Lung microvascular endothelial cell (primary cell): ENCODE data around the gene DLL4. TPM values are rescaled to one million over a fixed set of nuclear protein-coding genes. Genes with fewer than 3 reads are reported as not detected.

Source experiments
- DNase-seq, 2 donors: peaks; one replicate each; pipeline versions ENCODE4 v3.0.0 to v3.0.0-alpha.2; 2010; ENCODE audit warnings: low read depth in 2 of 2
- total RNA-seq: library from RNA; depleted of rRNA; stranded (reverse); fragments of >200 nt; gene quantifications from 2 replicates; pipeline ENCODE4 v1.2.1, GENCODE V29; 2014

The DLL4 gene
- total RNA-seq: 48.0 and 75.2 TPM in 2 replicates

GRCh38 chr15:40928821-40929659, at the start of gene DLL4:
TSS of gene DLL4 (plus strand) at chr15:40929340. CDS start at chr15:40929669, 329 bp downstream.
- DNase-seq: peak; percentile 91 to 98

GRCh38 chr15:40879609-40880008, 49.5 kb upstream of the DLL4 start:
- DNase-seq: no peak

DNA sequence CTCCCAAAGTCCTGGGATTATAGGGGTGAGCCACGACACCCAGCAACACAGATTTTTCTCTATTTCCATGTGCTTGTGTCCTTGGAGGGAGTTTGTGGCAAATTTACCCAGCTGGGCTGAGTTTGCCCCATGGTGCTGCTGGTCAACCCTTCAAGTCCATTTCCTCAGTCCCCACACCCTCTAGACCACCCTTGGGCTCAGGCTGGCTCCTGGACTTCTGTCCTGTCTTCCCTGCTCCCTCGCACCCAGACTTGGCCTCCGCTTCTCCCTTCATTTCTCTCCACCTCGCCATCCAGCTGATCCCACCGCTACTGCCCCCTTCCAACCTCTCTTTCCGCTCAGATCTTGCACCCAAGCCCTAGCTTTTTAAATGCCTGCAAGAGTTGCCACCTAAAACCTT, 47.8 kb upstream of the DLL4 start:
- no peak for DNase-seq

DNA sequence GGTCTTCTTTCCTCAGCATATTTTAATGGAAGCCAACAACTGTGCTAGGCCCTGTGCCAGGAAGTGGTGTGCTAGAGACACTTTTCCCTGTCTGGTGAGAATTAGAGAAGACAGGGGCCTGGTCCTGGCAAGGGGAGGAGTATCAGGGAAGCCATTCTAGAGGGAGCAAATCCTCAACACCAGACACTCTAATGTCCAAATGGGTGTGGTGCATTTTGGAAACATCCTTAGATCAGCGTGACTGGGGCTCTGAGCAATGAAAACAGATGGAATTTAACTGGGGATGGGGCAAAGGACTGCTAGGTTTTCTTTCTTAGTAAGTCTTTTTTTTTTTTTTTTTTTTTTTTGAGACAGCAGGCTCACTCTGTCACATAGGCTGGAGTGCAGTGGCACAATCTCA, 42.6 kb upstream of the DLL4 start:
- no peak for DNase-seq

DNA sequence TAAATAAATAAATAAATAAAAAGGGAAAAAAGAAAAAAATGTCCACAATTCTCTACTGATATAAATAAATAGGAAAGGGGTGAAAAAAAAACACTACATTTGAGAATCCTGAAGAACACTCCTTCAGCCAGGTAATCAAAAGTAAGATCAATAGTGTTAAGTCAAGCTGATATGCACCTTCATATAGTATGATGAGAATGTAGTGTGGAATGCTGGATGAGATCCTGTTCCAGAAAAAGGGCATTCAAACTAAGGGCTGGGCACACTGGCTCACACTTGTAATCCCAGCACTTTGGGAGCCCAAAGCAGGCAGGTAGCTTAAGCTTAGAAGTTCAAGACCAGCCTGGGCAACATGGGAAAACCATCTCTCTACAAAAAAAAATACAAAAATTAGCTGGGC, 40.0 kb upstream of the DLL4 start:
- no peak for DNase-seq

GRCh38 chr15:40891138-40891537, 38.0 kb upstream of the DLL4 start:
- DNase-seq: no peak

GRCh38 chr15:40891810-40892446, 37.2 kb upstream of the DLL4 start:
- peak; percentile 59 to 68 for DNase-seq

DNA sequence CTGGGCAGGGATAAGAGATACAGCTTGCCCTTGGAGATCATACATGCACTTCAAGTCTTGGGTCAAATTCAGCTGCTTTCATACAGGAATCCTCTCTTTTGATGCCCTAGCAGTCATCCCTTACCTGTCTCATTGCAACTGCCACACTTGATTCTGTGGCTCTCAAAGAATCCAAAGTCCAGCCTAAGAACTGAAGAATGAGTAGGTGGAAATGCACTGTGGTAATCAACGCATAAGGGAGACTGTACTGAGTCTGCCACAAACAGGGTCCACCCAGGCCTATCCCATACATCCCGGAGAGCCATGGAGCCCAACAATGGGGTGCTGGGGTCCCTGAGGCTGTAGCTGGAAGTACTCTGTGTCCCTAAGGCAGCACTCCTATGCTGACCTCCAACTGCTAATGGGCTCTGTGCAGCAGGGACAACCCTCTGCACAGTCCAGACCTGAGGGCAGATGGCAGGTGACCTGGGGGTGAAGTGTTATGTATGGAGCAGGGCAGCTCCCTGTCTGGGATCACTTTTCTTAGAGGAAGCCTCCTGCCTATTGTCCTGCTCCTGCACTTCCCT, 36.6 kb upstream of the DLL4 start:
- no peak for DNase-seq

DNA sequence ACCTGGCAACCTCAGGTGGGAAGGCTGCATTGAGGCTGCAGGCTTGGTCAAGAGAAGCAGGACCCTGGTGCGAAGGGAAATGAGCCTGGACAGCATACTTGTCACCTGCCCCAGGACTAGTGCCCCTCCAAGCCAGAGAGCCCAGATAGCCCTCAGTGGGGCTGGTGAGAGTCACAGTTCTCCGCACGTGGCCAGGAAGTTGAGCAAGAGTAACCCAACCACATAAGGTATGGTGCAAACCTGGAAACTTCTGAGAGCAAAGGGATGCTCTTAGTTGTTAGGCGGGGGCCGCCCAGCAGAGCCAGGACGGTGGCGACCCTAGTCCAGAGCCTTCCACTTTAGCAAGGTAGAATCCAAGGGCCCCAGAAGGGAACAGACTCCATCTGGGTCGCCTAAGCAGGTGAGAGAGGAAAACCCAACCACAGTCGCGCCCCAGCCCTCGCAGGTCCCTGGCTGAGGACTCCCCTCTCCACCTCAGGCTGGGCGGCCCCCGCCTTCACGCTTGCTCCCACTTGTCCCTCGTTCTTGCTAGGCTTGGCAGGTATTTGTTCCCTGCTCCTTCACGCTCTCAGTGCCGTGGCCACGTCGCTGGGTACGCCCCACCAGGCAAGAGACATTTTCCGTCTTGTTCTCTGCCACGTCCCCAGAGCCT, 36.0 kb upstream of the DLL4 start:
- no peak for DNase-seq

DNA sequence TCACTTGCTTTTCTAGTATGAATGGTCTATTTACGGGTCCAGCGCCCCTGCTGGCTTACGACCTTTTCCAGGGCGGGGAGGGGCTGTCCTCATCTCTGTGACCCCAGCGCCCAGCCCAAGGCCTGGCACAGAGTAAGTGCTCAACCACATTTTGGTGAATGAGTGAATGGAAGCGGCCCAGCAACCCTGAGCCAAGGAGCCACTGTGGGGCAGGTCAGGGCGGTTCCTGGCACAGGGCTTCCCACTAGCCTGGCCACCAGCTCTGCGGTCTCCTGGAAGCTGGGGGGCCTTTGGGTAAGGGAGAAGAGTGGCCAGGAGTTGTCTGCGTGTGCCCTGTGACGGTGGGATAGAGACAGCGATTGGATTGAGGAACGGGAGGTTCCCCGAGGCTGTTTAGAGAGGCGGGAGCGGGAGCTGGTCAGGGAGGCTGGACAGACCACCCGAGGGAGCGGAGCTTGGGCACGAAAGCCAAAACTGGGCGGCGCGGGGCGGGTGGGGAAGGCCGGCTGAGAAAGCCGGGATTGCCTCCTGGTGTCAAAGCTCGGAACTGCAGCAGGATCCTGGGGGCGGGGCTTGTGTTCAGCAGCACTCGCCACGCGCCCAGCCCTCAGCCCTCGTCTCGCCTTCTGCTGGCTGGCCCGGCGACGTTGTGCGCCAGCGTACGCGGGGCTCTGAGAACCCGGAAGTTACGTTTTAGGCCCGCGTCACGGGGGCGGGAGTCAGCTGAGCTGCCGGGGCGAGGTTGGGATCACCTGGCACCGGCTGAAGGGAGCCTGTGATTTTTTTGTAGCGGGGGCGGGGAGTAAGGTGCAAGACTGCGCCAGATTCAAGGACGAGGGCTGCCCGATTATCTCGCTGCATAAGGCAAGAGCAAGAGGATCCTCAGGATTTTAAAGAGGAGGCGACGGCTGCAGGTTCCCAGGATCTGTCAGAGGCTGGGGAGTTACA, 35.1 kb upstream of the DLL4 start, which contains the start of gene VPS18:
VPS18 (plus strand) TSS at position 718 of the 948 bp plus-strand sequence. CDS start 319 bp downstream, outside the sequence.
- peak; percentile 98 to 99 for DNase-seq

DNA sequence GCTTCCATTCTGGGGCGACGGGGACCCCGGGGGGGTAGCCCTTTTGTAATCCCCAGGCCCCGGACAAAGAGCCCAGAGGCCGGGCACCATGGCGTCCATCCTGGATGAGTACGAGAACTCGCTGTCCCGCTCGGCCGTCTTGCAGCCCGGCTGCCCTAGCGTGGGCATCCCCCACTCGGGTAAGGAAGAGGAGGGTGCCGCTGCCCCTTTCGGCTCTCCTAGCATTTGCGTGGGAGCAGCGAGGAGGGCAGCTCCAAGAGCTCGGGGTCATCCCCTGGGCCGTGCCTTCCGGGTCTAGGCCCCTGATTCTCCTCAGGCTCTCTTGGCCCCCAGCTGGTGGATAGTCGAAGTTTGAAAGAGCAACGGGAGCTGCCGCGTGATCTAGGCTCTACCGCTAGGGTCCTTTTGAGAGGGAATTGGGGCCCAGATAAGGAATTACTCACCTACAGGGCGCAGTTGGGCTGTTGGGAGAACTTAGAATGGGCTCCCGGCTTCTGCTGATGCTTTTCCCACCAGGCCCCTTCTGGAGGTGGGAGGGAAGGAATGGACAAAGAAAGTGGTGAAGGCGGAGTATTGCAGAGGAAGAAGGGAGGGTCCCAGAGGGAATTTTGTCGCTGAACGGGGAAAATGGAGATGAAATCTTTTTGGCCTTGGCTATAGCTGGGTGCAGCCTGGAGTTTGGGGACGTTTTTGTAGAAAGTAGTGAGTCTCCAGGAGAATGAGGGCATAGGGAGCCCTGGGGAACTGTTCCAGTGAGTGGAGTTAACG, 34.3 kb upstream of the DLL4 start:
- peak; percentile 78 for DNase-seq

DNA sequence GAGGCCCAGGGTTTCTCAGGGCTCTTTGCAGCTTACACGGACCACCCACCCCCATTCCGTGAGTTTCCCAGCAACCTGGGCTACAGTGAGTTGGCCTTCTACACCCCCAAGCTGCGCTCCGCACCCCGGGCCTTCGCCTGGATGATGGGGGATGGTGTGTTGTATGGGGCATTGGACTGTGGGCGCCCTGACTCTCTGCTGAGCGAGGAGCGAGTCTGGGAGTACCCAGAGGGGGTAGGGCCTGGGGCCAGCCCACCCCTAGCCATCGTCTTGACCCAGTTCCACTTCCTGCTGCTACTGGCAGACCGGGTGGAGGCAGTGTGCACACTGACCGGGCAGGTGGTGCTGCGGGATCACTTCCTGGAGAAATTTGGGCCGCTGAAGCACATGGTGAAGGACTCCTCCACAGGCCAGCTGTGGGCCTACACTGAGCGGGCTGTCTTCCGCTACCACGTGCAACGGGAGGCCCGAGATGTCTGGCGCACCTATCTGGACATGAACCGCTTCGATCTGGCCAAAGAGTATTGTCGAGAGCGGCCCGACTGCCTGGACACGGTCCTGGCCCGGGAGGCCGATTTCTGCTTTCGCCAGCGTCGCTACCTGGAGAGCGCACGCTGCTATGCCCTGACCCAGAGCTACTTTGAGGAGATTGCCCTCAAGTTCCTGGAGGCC, 29.5 kb upstream of the DLL4 start:
- DNase-seq: no peak

DNA sequence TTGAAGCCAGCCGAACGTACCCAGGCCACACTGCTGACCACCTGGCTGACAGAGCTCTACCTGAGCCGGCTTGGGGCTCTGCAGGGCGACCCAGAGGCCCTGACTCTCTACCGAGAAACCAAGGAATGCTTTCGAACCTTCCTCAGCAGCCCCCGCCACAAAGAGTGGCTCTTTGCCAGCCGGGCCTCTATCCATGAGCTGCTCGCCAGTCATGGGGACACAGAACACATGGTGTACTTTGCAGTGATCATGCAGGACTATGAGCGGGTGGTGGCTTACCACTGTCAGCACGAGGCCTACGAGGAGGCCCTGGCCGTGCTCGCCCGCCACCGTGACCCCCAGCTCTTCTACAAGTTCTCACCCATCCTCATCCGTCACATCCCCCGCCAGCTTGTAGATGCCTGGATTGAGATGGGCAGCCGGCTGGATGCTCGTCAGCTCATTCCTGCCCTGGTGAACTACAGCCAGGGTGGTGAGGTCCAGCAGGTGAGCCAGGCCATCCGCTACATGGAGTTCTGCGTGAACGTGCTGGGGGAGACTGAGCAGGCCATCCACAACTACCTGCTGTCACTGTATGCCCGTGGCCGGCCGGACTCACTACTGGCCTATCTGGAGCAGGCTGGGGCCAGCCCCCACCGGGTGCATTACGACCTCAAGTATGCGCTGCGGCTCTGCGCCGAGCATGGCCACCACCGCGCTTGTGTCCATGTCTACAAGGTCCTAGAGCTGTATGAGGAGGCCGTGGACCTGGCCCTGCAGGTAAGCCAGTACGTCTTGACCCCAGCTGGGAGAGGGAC, 28.7 kb upstream of the DLL4 start:
- DNase-seq: no peak

DNA sequence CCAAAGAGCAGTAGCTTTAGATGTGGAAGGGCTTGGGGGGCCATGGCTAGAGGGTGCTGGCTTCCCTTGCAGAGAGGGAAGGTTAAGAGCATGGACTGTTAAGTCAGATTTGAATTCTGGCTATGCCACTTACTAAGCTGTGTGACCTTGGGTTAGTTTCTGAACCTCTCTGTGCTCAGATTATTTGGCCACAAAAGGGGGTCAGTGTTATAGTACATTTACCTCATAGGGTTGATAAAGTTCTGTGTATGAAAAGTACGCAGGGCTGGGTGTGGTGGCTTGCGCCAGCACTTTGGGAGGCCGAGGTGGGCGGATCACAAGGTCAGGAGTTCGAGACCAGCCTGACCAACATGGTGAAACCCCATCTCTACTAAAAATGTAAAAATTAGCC, 28.1 kb upstream of the DLL4 start:
- no peak for DNase-seq

DNA sequence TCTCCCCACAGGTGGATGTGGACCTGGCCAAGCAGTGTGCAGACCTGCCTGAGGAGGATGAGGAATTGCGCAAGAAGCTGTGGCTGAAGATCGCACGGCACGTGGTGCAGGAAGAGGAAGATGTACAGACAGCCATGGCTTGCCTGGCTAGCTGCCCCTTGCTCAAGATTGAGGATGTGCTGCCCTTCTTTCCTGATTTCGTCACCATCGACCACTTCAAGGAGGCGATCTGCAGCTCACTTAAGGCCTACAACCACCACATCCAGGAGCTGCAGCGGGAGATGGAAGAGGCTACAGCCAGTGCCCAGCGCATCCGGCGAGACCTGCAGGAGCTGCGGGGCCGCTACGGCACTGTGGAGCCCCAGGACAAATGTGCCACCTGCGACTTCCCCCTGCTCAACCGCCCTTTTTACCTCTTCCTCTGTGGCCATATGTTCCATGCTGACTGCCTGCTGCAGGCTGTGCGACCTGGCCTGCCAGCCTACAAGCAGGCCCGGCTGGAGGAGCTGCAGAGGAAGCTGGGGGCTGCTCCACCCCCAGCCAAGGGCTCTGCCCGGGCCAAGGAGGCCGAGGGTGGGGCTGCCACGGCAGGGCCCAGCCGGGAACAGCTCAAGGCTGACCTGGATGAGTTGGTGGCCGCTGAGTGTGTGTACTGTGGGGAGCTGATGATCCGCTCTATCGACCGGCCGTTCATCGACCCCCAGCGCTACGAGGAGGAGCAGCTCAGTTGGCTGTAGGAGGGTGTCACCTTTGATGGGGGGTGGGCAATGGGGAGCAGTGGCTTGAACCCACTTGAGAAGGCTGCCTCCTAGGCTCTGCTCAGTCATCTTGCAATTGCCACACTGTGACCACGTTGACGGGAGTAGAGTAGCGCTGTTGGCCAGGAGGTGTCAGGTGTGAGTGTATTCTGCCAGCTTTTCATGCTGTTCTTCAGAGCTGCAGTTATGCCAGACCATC, 26.3 kb upstream of the DLL4 start:
- DNase-seq: peak in 1 of 2 donors; percentile 1

GRCh38 chr15:40904552-40905201, 24.5 kb upstream of the DLL4 start:
- DNase-seq: peak in 1 of 2 donors; percentile 8
